Amygdala (tissue), 56 donors: ENCODE results near the gene CTSH.
A peak's percentile ranks its signal among the peaks of the same experiment; 100 is the strongest.

ENCODE experiments used
- DNase-seq, 56 donors: peaks; one replicate each; lab custom pipeline; 2025; lab: John Stamatoyannopoulos, UW

CTSH gene

DNA sequence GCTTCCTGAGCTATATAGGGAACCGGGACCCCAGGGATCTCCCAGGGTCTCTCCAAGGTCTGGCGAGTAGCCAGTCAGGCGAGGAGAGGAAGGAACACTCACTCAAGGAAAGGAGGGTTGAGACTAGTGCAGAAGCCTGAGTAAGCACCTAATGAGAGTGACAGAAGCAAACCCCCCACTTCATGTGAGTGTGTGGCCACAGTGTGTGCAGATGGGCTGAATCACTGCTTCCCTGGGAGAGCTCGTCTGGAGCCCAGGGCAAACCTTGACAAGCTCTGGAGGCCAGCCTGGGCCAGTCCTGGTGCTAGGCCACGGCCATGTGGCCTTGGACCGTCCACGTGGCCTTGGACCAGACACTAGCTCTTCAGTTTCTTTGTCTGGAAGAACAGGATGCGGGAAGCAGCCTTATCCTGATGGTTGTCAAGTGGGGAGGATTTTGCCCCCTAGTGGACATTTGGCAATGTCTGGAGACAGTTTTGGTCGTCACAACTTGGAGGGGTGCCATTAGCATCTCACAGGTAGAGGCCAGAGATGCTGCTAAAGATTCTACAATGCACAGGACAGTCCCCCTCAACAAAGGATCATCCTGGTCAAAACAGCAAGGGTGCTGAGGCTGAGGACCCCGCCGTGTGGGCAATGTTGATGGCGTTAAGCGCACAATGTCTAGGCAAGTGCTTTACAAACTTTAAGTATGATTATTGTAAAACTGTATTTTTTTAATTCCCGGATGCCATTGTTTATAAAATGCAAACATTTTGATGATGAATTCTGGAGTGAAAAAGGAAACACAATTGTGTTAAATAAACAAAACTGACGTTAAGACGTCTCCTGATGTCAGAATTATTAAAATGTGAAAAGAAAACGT is 34.8 kb upstream of the CTSH start:
- DNase-seq = peak in 21 of 56 donors; percentile 12 to 59 (median 29)

DNA sequence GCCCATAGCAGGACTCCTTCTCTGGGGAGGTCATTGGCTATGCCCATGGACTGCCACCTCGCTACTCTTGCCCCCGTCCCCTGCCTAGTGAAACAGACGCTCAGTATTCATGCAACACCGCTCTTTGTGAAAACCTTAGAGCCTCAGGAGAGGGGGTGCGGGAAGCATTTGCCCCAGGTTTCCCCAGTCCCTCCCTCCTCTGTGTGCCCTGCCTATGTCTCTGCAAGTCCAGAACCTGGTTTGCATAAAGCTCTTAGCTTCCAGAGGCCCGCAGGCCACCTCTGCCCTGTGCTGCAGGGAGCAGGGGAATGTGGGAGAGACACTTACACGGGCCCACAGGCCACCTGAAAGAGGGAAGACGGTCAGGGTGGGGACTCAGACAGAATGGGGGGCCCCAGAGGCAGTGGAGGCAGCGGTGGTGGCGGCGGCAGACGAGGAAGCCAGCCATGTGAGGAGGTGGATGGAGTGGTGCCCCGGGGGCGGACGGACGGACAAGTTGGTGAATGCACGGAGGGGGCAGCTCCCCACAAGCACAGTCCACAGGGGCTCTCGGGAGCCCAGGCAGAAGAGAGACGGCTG is 33.8 kb upstream of the CTSH start:
- no peak for DNase-seq

DNA sequence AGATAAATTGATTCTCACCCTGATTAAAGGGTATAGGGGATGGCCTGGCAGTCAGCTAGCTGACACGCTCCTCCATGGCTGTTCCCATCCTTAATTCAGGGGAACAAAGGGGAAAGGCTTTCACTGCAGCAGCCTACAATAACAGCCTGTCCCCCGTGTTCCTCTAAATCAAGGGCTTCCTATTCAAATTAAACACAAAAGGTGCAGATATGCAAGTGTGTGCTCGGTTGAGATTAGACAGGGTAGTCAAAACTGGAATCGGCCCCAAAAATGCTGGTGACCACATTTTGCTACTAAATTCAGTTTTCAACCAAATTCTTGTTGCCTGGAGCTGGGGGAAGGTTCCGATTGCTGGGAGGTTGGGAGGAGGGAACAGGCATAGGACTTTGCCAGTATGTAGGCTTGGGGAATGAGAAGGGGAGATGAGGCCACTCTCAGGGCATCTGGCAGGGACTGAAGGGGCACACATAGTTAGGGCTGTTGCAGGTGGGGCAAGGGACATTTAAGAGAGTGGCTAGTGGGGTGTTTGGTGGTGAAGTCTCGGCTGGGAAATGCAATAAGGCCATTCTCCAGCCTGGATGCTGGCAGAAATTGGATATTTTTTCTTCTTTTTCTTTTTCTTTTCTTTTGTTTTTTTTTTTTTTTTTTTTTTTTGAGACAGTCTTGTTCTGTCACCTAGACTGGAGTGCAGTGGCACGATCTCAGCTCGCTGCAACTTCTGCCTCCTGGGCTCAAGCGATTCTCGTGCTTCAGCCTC is 32.9 kb upstream of the CTSH start:
- DNase-seq = no peak

DNA sequence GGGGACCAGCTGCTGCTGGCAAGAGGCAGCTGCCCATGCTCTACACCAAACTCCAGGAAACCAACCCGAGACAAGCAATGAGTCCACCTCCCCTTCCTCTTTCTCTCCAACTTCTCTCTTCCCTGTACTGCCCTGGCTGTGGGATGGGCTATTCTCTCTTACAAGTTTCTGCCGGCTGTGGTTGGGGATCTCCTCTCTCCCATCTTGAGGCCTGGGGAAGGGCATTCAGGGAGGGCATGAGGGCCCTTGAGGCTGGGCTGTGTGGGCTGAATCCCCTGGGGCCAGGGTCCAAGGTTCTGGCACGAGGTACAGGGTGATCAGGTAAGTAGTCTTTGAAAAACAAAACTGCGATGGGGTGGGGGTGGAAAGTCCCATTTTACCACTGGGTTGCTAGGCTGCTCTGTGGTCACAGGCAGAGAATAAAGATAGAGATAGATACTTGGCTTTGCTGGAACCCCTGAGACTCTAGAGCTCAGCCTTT is 32.3 kb upstream of the CTSH start:
- no peak for DNase-seq

DNA sequence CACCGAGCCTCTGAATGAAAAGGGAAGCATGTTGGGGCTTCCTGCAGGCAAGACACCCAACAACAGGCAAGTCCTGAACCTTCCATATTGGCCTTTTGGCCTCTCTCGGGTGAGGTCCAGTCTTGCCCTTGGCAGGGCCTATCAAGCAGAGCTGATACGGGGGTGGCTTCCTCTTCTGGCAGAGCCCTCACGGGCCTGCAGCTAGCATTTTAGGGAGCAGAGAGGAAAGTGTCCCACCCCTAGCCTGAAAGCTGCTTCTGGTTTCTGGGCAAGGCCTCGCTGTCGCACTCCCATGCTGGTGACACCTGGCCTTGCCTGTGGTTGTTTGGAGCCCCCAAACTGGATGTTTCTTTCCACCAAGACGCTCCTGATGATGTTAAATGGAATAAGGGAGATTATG is 31.8 kb upstream of the CTSH start:
- no peak for DNase-seq

DNA sequence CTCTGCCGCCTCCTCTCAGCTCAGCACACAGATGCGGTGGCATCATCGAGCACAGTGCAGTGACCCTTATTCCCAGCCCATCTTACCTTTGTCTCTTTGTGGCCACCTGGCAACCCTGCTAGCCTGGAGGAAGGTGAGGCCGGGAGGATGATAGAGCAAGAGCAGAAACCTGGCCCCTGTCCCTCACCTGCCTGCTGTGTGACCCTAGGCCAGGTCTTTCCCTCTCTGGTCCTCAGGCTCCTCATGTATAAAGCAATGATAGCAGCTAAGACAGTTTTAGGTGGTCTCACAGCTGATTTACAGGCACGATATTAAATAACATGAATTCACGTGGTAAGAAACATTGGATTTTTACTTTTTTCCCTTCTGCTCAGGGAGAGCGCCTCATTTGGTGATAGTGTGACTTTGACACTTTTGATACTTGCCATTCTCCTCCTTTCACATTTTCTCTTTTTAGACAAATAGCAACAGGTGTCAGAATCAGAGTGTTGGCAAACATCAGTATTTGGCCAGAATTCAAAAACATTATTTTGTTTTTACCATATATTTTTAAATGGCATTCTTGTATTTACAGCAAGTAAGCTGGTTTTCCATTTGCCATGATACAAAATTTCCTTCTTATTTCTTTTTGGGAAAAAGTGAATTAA is 29.5 kb upstream of the CTSH start:
- DNase-seq = no peak

DNA sequence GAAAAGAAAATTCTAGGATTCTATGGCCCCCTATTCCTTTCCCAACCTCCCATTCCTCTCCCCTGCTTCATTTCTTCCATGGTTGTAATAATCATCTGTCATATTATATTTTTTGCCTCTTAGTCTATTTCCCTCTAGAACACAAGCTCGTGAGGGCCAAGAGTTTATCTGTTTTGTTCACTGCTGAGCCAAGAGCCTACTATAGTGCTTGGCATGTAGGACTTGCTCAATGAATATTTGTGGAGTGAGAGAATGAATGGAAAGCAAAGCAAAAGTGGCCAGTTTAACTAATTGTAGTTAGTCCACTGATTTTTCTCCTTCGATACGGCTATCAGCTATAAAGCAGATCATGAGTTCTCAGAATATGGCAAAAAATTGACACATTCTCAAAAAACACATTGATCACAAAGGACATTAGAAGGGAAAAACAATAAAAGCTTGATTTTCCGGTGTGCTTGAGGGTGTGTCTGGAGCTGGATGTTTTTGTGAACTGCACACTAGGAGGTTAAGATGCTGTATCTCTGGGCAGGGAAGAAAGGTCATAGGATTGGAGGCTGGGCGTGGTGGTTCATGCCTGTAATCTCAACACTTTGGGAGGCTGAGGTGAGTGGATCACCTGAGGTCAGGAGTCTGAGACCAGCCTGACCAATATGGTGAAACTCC is 25.0 kb upstream of the CTSH start:
- no peak for DNase-seq

DNA sequence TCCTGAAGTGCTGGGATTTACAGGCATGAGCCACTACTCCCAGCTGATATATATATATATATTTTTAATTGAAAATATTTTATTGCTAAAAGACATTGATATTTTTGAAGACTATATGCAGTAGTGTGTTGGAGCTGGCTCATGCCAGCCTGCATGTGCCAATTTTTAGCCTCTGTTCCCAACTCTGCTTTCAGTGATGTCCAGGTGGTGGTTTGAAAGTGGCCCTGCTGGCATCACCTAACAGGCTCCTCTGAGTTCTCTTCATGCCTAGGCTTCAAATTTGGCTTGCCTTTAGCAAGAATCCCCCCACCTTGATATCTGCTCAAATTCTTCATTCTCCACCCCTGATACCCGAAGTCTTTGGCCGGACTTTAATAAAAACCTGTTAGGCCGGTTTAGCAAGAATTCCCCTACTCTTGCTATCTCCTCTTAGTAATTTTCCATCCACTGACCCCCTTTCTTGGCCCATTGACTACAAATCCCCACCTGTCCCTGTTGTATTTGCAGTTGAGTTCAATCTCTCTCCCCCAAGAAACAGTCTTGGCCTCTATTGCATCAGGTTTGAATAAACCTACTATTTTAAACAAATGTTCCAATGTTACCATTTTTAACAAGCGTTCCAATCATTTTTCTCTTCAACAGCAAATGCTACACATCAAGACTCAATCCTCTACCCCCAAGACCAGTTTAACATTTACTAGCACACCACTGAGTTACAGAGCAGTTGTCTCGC is 23.9 kb upstream of the CTSH start:
- DNase-seq = no peak

DNA sequence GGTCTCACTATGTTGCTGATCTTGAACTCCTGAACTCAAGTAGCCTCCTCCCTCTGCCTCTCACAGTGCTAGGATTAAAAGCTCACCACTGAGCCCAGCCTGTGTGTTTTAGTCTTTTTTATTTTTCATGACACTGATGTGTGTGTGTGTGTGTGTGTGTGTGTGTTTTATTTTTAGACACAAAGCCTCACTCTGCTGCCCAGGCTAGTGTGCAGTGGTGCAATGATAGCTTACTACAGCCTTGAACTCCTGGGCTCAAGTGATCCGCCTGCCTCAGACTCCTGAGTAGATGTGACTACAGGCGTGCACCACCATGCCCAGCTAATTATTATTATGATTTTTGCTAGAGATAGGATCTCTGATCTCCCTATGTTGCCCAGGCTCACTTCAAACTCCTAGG is 23.3 kb upstream of the CTSH start:
- DNase-seq = no peak

DNA sequence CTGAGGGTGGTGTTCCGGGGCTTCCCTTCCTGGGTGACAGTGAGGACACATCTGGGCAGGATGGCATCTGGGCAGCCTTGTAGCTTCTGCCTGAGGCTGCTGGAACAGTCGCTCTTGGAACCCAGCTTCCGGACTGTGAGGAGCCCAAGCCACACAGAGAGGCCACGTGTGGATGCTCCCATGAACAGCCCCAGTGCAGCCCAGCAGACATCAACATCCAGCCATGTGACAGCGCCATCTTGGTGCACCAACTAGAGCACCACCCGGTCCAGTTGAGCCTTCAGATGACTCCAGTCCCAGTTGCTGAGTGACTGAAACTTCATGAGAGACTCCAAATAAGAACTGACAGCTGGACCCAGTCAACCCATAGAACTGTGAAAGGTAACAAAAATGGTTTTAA is 15.5 kb upstream of the CTSH start:
- DNase-seq = no peak

DNA sequence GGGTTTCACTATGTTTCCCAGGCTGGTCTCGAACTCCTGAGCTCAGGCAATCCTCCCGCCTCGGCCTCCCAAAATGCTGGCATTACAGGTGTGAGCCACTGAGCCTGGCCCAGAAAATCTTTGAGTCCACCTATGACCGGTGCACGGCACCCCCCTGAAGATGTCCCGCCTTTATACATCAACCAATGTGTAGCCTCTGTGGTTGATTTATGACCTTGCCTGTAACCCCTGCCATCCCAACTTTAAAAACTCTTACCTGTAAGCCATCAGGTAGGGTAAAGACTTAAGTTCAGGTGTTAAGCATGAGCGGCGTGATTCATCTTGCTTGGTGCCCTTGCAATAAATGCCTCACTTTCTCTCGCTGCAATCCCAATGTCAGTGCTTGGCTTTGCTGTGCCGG is 14.5 kb upstream of the CTSH start:
- DNase-seq = no peak

DNA sequence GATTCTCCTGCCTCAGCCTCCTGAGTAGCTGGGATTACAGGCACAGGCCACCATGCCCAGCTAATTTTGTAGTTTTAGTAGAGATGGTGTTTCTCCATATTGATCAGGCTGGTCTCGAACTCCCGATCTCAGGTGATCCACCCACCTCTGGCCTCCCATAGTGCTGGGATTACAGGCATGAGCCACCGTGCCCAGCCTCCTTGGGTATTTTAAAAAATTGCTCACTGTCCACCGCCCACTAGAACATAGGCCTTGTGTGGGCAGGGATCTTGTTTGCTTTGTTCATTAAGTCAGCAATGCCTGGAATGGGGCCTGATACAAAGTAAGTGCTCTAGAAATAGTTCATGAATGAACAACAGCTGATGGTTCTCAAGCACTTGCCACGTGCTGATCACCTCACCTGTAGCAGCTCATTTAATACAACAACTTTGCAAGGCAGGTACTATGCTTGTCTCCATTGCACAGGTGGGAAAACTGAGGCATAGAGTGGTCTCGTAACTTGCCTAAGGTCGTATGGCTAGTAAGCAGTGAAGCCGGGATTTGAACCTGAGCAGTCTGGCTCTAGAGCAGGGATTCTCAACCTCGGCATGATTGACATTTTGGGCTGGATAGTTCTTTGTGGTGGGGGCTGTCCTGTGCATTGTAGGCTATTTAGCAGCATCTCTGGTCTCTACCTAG is 12.7 kb upstream of the CTSH start:
- no peak for DNase-seq

DNA sequence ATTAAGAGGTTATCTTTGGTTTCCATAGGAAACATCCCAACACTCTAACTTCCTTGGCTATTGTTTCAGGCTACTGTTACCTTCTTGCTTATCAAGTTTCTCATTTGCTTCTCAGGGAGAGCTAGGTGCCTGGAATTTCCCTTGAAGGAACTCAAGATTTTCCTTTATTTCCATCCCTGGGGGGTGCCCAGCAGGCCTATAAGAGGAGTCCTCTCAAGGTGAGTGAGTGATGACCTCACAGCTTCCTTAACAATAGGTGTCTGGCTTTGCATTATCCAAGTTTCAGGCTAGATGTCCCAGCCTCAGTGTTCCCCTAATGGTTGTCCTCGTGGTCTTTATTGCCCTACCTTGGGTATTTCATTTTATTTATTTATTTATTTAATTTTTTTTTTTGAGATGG is 12.1 kb upstream of the CTSH start:
- no peak for DNase-seq

DNA sequence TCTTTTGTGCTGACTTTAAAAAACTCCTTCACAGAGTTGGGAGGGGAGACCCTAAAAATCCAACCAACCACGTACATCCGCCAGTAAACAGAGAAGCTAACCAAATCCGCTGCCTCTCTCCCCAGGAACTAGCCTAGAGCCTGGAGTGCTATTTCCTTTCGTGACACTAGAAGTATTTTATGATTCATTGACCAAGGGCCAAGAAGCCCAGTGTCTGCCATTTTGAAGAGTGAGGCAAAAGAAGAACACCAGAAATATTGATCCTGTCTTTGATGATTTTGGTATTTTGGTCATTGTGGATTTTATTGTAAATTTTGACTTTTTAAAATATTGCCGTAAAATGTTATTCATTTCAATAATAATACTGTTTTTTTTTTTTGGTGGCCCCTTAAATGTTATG is 10.5 kb upstream of the CTSH start:
- no peak for DNase-seq

DNA sequence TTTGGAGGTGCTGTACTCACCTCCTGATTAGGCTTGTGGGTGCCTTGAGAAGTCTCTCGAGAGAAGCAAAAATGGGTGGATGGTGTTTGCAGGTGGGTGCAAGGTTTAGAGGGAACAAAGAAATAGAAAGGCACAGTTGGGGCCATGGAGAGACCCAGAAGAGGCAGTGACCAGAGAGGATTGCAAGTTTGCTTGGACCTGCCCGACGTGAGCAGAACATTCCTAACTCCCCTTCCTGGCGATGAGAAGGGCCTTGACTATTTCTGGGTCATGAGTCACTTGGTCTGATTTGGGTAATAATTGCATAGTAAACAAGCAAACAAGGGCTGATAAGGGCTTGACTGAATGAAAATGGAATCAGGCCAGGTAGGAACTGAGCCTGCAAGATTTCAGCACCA is 7.0 kb upstream of the CTSH start:
- no peak for DNase-seq

DNA sequence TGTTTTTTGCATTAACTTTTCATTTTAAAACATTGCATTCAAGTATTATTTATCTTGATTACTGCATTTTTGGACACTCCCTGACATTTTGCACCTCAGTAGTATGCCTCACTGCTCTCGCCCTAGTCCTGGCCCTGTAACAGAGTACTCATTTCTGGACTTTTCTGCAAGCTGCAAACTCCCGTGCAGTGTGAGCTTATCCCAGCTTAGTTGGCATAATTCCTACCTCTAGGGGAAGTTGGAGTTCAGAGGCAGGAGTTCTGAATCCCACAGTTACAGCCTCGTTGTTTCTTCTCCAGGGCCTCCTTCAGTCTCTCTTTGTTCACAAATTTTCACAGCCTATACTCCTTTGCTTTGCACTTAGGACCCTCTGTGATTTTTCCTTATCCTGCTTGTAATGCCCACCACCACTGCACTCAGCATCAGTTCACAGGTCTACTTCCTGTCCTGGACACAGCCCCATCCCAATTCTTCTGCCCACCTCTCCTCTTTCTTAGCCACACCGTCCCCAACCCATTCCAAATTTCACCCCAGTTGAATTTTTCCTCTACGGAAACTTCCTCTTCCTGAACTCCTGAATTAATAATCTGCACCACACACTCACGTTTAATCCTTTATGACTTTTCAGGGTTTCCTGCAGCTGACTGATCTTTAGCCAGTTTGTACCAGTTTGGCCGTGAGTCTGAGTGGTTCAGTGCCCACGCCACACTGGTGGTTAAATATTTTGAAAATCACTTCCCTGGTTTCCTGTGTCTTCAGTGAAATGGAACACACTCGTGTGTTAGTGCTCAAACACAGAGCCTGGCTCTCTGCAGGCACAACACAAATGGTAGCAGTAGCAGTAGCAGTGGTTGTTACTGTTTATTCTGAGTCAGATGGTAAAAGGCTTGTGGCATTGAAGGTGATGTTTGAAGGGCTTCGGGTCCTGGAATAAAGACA is 6.3 kb upstream of the CTSH start:
- peak in 1 of 56 donors; percentile 6 for DNase-seq

DNA sequence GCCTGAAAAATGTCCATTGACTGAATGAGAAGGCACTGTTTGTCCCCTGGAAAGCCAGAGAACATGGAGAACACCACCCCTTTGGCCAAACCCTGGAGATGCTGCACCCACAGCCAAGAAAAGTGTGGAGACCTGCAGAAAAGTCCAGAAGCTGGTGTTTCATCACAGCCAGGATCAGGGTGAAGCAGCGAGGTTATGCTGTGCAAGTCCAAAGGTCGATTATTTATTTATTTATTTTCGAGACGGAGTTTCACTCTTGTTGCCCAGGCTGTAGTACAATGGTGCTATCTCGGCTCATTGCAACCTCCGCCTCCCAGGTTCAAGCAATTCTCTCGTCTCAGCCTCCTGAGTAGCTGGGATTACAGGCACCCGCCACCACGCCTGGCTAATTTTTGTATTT is 5.5 kb upstream of the CTSH start:
- no peak for DNase-seq

DNA sequence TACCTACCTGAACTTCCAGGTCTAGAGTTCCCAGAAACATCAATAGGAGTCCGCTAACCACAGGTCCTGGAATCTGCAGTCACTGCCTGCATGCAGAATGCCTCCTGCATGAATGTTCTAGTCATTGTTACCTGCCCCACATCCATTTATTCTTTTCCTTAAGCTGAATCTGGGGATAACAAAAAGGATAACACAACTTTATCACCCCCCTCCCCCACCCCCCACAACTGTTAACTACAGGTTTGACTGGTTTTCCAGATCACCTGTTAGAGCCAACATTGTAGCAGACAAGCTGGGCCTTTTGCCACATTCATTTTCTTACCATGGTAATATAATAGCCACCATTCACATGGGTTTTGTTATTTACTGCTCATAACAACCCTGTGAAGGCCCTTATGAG is 4.6 kb upstream of the CTSH start:
- no peak for DNase-seq
